SU-DHL-6 (cell line): ENCODE data around the gene RAB9A.

ENCODE experiments used
- H2AFZ ChIP-seq: fragments of 200-600 bp; sonication (generic); 2 replicates; pipeline ENCODE4 v1.6.1; 2014; ENCODE audit warnings: low read depth, mild to moderate bottlenecking, moderate library complexity, mixed read lengths, antibody characterized with exemption, low read length; ENCODE audit not compliant: severe bottlenecking
- H3F3A ChIP-seq: fragments of 200-600 bp; shearing (Covaris generic); 2 replicates; pipeline ENCODE4 v1.6.0; 2016; ENCODE audit warnings: antibody characterized with exemption, mild to moderate bottlenecking; ENCODE audit not compliant: insufficient read depth
- H3K27ac ChIP-seq: fragments of 200-600 bp; sonication (generic); 2 replicates; pipeline ENCODE4 v1.5.1; 2016; ENCODE audit warnings: low read depth, mild to moderate bottlenecking, low read length, moderate library complexity, mixed read lengths
- H3K27me3 ChIP-seq: fragments of 200-600 bp; sonication (generic), shearing (Covaris generic); 2 replicates; pipeline ENCODE4 v1.6.0; 2014; ENCODE audit warnings: mild to moderate bottlenecking, low read length
- H3K36me3 ChIP-seq: fragments of 200-600 bp; sonication (generic); 2 replicates; pipeline ENCODE4 v1.6.1; 2014; ENCODE audit warnings: mild to moderate bottlenecking, low read length, mixed read lengths
- H3K4me2 ChIP-seq: fragments of 300-600, 200-600 bp; shearing (Covaris generic), sonication (generic); 2 replicates; pipeline ENCODE4 v1.6.0; 2014; ENCODE audit warnings: low read length, low read depth, mild to moderate bottlenecking; ENCODE audit not compliant: poor library complexity, severe bottlenecking
- H3K4me3 ChIP-seq: fragments of 200-600 bp; sonication (generic); 2 replicates; pipeline ENCODE4 v1.5.1; 2014; ENCODE audit warnings: antibody characterized with exemption, low read length, mild to moderate bottlenecking, mixed read lengths; ENCODE audit not compliant: insufficient read depth, poor library complexity, severe bottlenecking
- H3K79me2 ChIP-seq: fragments of 200-600 bp; sonication (generic); 2 replicates; pipeline ENCODE4 v1.6.1; 2014; ENCODE audit warnings: mild to moderate bottlenecking, low read length, moderate library complexity; ENCODE audit not compliant: insufficient read depth
- H3K9ac ChIP-seq: fragments of 200-600 bp; sonication (generic); 2 replicates; pipeline ENCODE4 v1.7.0; 2014; ENCODE audit warnings: mild to moderate bottlenecking, low read length
- H3K9me2 ChIP-seq: fragments of 200-600 bp; sonication (generic); replicated peaks from 2 replicates; pipeline ENCODE4 v1.6.1; 2014; ENCODE audit warnings: low read length; ENCODE audit not compliant: insufficient read depth
- H3K9me3 ChIP-seq: fragments of 200-600 bp; sonication (generic); 2 replicates; pipeline ENCODE4 v1.6.1; 2014; ENCODE audit warnings: low read length, mixed read lengths; ENCODE audit not compliant: insufficient read depth
- H4K20me1 ChIP-seq: fragments of 200-600 bp; sonication (generic); 2 replicates; pipeline ENCODE4 v1.6.1; 2014; ENCODE audit warnings: low read depth, mild to moderate bottlenecking, antibody characterized with exemption, low read length, moderate library complexity, mixed read lengths
- EZH2phosphoT487 ChIP-seq: fragments of 200-600 bp; sonication (generic), shearing (Covaris generic); conservative IDR thresholded peaks from 2 replicates; pipeline ENCODE4 v1.6.1; 2018; ENCODE audit warnings: mild to moderate bottlenecking, antibody characterized with exemption, low read length, moderate library complexity, mixed read lengths
- TF ChIP-seq, protein P1 (sequence below): fragments of 200-600 bp; sonication (generic); IDR thresholded peaks from one replicate; pipeline ENCODE4 v1.5.1; 2017; ENCODE audit warnings: antibody characterized with exemption, mild to moderate bottlenecking, low read length, moderate library complexity; ENCODE audit not compliant: insufficient read depth, poor library complexity, severe bottlenecking

The RAB9A gene

DNA sequence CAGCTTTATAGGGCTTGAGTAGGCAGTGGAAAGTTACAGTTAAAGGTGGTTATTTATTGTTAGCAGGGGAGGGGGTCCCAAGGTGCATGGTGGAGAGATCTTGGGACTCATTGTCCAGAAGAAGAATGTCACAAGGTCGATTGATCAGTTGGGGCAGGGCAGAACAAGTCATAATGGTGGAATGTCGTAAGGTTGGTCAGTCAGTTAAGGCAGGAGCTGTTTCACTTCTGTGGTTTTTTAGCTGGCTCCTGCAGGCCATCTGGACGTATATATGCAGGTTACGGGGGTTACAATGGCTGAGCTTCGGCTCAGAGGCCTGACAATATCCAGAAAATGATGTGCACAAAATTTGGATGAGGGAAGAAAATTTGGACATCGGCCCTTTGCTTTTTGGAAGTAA, 52.8 kb downstream of the RAB9A start:
- Histone ChIP-seq H3K27me3 (no peaks in the 10 kb centered on the region), H3K27ac (no peak overlapping the region), H3K9ac (no peak overlapping the region), H3F3A (no peaks in the 10 kb centered on the region), H3K4me3 (no peak overlapping the region), H3K9me3 (no peaks in the 10 kb centered on the region), H2AFZ (no peak overlapping the region), H4K20me1 (no peaks in the 10 kb centered on the region), H3K79me2 (peaks cover 7% of the 10 kb centered on the region; the same call in 1 of the 2 replicates), H3K9me2 (no peaks in the 10 kb centered on the region), H3K36me3 (peaks cover 11% of the 10 kb centered on the region; the same call in 1 of the 2 replicates), H3K4me2 (no peak overlapping the region)
- TF ChIP-seq, protein P1, sequence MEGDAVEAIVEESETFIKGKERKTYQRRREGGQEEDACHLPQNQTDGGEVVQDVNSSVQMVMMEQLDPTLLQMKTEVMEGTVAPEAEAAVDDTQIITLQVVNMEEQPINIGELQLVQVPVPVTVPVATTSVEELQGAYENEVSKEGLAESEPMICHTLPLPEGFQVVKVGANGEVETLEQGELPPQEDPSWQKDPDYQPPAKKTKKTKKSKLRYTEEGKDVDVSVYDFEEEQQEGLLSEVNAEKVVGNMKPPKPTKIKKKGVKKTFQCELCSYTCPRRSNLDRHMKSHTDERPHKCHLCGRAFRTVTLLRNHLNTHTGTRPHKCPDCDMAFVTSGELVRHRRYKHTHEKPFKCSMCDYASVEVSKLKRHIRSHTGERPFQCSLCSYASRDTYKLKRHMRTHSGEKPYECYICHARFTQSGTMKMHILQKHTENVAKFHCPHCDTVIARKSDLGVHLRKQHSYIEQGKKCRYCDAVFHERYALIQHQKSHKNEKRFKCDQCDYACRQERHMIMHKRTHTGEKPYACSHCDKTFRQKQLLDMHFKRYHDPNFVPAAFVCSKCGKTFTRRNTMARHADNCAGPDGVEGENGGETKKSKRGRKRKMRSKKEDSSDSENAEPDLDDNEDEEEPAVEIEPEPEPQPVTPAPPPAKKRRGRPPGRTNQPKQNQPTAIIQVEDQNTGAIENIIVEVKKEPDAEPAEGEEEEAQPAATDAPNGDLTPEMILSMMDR, result no peak
- no peak for TF ChIP-seq EZH2phosphoT487

DNA sequence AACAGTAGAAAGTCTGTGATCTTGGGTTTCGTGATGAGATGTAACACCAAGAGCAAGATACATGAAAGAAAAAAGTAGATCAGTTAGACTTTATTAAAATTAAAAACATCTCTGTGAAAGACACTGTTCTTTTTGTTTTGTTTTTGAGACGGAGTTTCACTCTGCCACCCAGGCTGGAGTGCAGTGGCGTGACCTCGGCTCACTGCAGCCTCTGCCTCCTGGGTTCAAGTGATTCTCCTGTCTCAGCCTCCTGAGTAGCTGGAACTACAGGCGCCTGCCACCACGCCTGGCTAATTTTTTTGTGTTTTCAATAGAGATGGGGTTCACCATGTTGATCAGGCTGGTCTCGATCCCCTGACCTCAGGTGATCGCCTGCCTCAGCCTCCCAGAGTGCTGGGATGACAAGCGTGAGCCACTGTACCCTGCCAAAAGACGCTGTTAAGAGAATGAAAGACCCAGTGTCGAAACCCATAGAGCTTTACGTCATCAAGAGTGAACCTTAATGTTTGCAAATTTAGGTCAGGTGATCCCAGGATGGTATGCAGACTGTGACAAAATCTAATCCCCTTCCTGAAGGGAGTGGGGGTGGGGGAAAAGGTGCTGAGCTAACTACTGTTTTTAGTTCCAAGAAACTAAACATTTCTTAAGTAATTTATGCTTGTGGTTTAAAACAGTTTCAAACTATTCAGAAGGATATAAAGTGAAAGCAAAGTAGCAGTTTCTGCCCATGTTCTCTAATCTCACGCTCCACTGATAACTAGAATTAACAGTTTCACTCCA, 53.7 kb downstream of the RAB9A start:
- TF ChIP-seq, protein P1, result no peak
- TF ChIP-seq EZH2phosphoT487, result no peak
- Histone ChIP-seq H3K9me2 (no peaks in the 10 kb centered on the region), H3K9ac (no peak overlapping the region), H3K79me2 (no peaks in the 10 kb centered on the region), H3K36me3 (peaks cover 8% of the 10 kb centered on the region; the same call in 1 of the 2 replicates), H3K4me3 (no peak overlapping the region), H2AFZ (no peak overlapping the region), H3K4me2 (peak overlapping the region; percentile 3), H3F3A (no peaks in the 10 kb centered on the region), H3K27ac (no peak overlapping the region), H3K27me3 (no peaks in the 10 kb centered on the region), H4K20me1 (no peaks in the 10 kb centered on the region), H3K9me3 (no peaks in the 10 kb centered on the region)

DNA sequence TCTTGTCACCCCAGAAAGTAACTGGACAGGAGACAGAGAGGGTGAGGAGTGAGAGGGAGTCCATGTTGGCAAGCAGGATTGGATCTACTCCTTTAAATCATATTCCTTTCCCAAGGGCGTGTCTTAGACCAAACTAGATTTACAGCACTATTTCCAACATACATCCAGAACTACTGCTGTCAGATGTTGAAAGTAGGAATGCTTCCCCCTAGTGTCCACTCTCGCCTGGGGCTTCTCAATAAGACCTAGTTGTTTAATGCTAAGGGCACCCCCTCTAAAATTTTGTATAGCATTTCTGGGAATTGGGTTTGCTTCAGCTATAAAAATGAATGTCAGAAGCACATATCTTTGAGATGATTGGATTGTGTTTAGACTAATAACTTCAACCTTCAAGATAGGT, 58.9 kb downstream of the RAB9A start:
- H3K9ac ChIP-seq, result no peak overlapping the region
- H3K36me3 ChIP-seq, result peaks cover 7% of the 10 kb centered on the region; the same call in 1 of the 2 replicates
- H3K4me2 ChIP-seq, result no peak overlapping the region
- H3K27me3 ChIP-seq, result no peaks in the 10 kb centered on the region
- H3K27ac ChIP-seq, result no peak overlapping the region
- no peaks in the 10 kb centered on the region for H3K79me2 ChIP-seq
- TF ChIP-seq EZH2phosphoT487, result no peak
- TF ChIP-seq, protein P1, result no peak
- no peak overlapping the region for H2AFZ ChIP-seq
- no peaks in the 10 kb centered on the region for H3F3A ChIP-seq
- H3K4me3 ChIP-seq, result no peak overlapping the region
- no peaks in the 10 kb centered on the region for H4K20me1 ChIP-seq
- H3K9me3 ChIP-seq, result no peaks in the 10 kb centered on the region
- no peaks in the 10 kb centered on the region for H3K9me2 ChIP-seq
